ENCODE results near the gene CELF4.

DNA sequence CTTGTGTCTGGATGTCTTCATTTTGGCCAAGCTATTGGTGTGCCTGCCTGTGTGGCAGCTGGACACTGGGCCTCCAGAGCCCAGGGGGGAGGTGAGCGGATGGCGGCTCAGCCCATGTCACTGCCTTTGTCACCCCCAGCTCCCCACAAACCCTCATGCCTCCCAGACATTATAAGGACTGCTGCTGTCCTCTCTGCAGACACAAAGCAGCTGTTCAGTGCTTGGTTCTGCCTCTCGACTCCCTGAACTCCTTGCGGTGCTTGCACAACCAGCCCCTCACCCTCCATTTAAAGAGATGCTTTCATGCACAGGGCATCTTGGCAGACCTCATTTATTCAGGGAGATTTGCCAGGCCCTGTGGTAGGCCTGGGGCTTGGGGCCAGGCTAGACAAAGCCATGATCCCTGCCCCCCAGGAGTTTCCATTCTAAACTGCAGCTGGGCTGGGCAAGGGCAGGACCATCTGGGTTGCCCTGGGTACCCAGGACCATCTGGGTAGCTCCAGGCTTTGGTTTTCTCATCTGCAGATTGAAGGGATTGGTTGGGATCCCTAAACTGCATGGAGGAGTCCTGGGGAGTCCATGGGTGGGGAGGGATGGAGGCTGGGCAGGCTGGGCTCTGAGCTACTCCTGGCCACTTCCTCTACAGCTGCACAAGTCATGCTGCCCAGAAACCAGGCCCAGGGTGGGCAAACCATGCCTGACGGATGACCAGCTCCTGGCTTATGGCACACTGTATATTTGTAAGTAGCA, 168.5 kb downstream of the CELF4 start:
- TF ChIP-seq, protein P1, sequence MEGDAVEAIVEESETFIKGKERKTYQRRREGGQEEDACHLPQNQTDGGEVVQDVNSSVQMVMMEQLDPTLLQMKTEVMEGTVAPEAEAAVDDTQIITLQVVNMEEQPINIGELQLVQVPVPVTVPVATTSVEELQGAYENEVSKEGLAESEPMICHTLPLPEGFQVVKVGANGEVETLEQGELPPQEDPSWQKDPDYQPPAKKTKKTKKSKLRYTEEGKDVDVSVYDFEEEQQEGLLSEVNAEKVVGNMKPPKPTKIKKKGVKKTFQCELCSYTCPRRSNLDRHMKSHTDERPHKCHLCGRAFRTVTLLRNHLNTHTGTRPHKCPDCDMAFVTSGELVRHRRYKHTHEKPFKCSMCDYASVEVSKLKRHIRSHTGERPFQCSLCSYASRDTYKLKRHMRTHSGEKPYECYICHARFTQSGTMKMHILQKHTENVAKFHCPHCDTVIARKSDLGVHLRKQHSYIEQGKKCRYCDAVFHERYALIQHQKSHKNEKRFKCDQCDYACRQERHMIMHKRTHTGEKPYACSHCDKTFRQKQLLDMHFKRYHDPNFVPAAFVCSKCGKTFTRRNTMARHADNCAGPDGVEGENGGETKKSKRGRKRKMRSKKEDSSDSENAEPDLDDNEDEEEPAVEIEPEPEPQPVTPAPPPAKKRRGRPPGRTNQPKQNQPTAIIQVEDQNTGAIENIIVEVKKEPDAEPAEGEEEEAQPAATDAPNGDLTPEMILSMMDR (IDR thresholded peaks at IDR 0.05; ENCODE audit: borderline replicate concordance, extremely low read depth, low read length, poor library complexity, severe bottlenecking) = no peak
- no peak for TF ChIP-seq EZH2 (IDR thresholded peaks at IDR 0.05; ENCODE audit: borderline replicate concordance, low read depth, low read length, severe bottlenecking)

Measured in DND-41 (cell line).